ENCODE measurements around the gene CFAP46. TPM values are rescaled to one million over a fixed set of nuclear protein-coding genes. Genes with fewer than 3 reads are reported as not detected.

Gene CFAP46
- total and polyA plus RNA-seq, 2 of the 8 experiments (the other 6 are each of a cell fraction or from before 2014, with no cell fraction given) = 2.6 to 4.8 TPM

DNA sequence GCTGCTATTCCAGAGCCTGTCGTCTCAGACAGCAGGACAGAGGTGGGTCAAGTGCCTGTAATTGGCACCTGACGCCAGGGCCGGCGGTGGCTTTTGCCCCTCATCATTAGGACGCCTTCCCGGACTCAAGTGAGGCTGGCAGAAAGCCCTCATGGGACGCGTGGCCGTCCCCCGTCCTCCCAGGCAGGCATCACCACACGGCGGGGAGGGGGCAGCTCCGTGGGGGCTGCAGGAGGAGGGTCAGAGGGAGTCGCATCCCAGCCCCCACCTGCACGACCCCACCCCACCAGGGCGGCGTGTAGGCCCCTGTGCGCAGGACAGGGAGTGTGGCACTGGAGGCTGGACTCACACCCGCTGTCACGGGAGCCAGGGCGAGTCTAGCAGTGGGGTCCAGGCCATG lies 16.3 kb downstream of the CFAP46 start:
- no peak overlapping the region for H3K23ac ChIP-seq (ENCODE audit: insufficient read length)
- no peaks in the 10 kb centered on the region for H3K27me3 ChIP-seq (replicated peaks in 1 of 4; ENCODE audit: control insufficient read depth in 3 of 4, extremely low read depth in 1 of 4, insufficient read depth in 3 of 4, low read length in 3 of 4)
- H4K91ac ChIP-seq (replicated peaks; ENCODE audit: insufficient read length, low read length) = no peak overlapping the region
- H4K8ac ChIP-seq (ENCODE audit: extremely low read depth, insufficient read depth, low read length) = no peak overlapping the region
- no peak overlapping the region for H4K5ac ChIP-seq (ENCODE audit: insufficient read length, low read depth, low read length)
- no peak overlapping the region for H2AFZ ChIP-seq (ENCODE audit: low read length)
- no peak overlapping the region for H3K4me2 ChIP-seq (ENCODE audit: insufficient read depth in 1 of 2, low read depth in 2 of 2, low read length in 2 of 2)
- no peak overlapping the region for H3K27ac ChIP-seq (ENCODE audit: low read depth, low read length)
- no peak overlapping the region for H3K4me3 ChIP-seq (ENCODE audit: extremely low read depth in 1 of 4, insufficient read depth in 2 of 4, low read depth in 3 of 4, low read length in 4 of 4)
- H2BK12ac ChIP-seq (ENCODE audit: low read depth, low read length) = no peak overlapping the region
- no peak overlapping the region for H3K9ac ChIP-seq (replicated peaks in 1 of 4; ENCODE audit: extremely low read depth in 1 of 4, low read depth in 3 of 4, low read length in 3 of 4)
- no peak overlapping the region for H2BK120ac ChIP-seq (replicated peaks; ENCODE audit: low read depth, low read length)
- no peak overlapping the region for H2BK5ac ChIP-seq (ENCODE audit: low read depth, low read length)
- H3K79me2 ChIP-seq (ENCODE audit: control insufficient read depth in 1 of 2, insufficient read depth in 2 of 2, low read length in 2 of 2) = no peaks in the 10 kb centered on the region
- ChIA-PET CTCF (ENCODE audit: partially characterized antibody) (interaction anchor here (1.6 to 1.8 kb wide), 2 partner anchors 13 to 21 kb away, joined by 6 read pairs; no protein-coding TSS in a partner anchor), POLR2A (ENCODE audit: partially characterized antibody) (no interaction called here)
- no peak overlapping the region for H3K14ac ChIP-seq (ENCODE audit: insufficient read length)
- H3K9me3 ChIP-seq (ENCODE audit: insufficient read depth in 2 of 2, low read depth in 1 of 2, low read length in 1 of 2) = no peaks in the 10 kb centered on the region; a peak in 1 of 4 replicates
- no peak overlapping the region for H3K18ac ChIP-seq (ENCODE audit: extremely low read depth, low read length)
- peaks cover 2 to 5% of the 10 kb centered on the region in 2 experiments for H4K20me1 ChIP-seq (replicated peaks in 1 of 2; ENCODE audit: control insufficient read depth in 1 of 2, insufficient read depth in 2 of 2, low read length in 2 of 2)
- 87% methylated on average over 12 of the region's 21 CpGs; no CpG with 5 or more reads in 1 of the 2 experiments for WGBS, 2 experiments (ENCODE audit: extremely low coverage in 1 of 2, insufficient coverage in 1 of 2, insufficient read length in 1 of 2, insufficient replicate concordance in 2 of 2, low coverage in 1 of 2, low lambda C conversion rate in 2 of 2, missing lambda C conversion rate in 1 of 2)
- no peak overlapping the region for H2BK20ac ChIP-seq (ENCODE audit: low read length)
- H2AK5ac ChIP-seq (ENCODE audit: low read depth, low read length) = no peak overlapping the region
- H3K79me1 ChIP-seq (ENCODE audit: low read depth, low read length) = no peaks in the 10 kb centered on the region
- no peak overlapping the region for H3K4ac ChIP-seq (replicated peaks; ENCODE audit: insufficient read length, low read depth, low read length)
- H3K23me2 ChIP-seq (ENCODE audit: low read depth, low read length) = no peaks in the 10 kb centered on the region
- FAIRE-seq = no peak
- no peak overlapping the region for H3K56ac ChIP-seq (replicated peaks; ENCODE audit: insufficient read length, low read depth, low read length)
- no peaks in the 10 kb centered on the region for H3K36me3 ChIP-seq (ENCODE audit: control insufficient read depth in 2 of 4, insufficient read depth in 4 of 4, low read length in 3 of 4)
- no peak overlapping the region for H2BK15ac ChIP-seq (ENCODE audit: low read length)
- H3K4me1 ChIP-seq (replicated peaks in 1 of 4; ENCODE audit: control insufficient read depth in 3 of 4, insufficient read depth in 4 of 4, low read length in 3 of 4) = no peaks in the 10 kb centered on the region
- DNase-seq (ENCODE audit: low read depth in 1 of 2, low spot score in 2 of 2) = no peak
- TF ChIP-seq HDAC6 (IDR thresholded peaks at IDR 0.05; ENCODE audit: low read depth, low read length) (no peak), CBX5 (IDR thresholded peaks at IDR 0.05; ENCODE audit: low read depth, low read length) (no peak), SP4 (IDR thresholded peaks at IDR 0.05; ENCODE audit: low read length) (no peak), BACH1 (IDR thresholded peaks at IDR 0.05; ENCODE audit: low read length) (no peak), TEAD4 (IDR thresholded peaks at IDR 0.05; ENCODE audit: low read depth, low read length) (no peak), SIRT6 (IDR thresholded peaks at IDR 0.05; ENCODE audit: low read length) (no peak), RXRA (IDR thresholded peaks at IDR 0.05; ENCODE audit: insufficient read depth, low read depth, low read length) (no peak), KDM1A (IDR thresholded peaks at IDR 0.05; ENCODE audit: borderline replicate concordance, low read length) (no peak), POU5F1 (IDR thresholded peaks at IDR 0.05; ENCODE audit: low read depth, low read length) (no peak), FOSL1 (IDR thresholded peaks at IDR 0.05; ENCODE audit: insufficient read depth, low read depth, low read length) (no peak), TAF1 (IDR thresholded peaks at IDR 0.05; ENCODE audit: low read depth, low read length) (no peak), SP2 (IDR thresholded peaks at IDR 0.05; ENCODE audit: low read length) (no peak), KDM5A (IDR thresholded peaks at IDR 0.05; ENCODE audit: low read length) (no peak), TAF7 (optimal IDR thresholded peaks at IDR 0.05; ENCODE audit: borderline replicate concordance, low read depth, low read length) (no peak), CTBP2 (IDR thresholded peaks at IDR 0.05; ENCODE audit: borderline replicate concordance, insufficient read depth, insufficient read length, low read length) (no peak)
- TF ChIP-seq, protein P1, sequence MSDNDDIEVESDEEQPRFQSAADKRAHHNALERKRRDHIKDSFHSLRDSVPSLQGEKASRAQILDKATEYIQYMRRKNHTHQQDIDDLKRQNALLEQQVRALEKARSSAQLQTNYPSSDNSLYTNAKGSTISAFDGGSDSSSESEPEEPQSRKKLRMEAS (IDR thresholded peaks at IDR 0.05) = no peak
